GM19452 (cell line): ENCODE data around the gene ADGRG7.

Experiments used
- ATAC-seq: cut with Tn5 transposase; IDR thresholded peaks from one replicate; pipeline ENCODE4 v1.9.1; 2021; ENCODE audit not compliant: unreplicated experiment

ADGRG7 gene

GRCh38 chr3:100732435-100732834 lies 123.0 kb downstream of the ADGRG7 start:
- no peak for ATAC-seq

- ATAC-seq = no peak
Observed at GRCh38 chr3:100737334-100737733, 127.9 kb downstream of the ADGRG7 start.

- ATAC-seq = no peak
Observed at GRCh38 chr3:100740207-100740606, 130.8 kb downstream of the ADGRG7 start.

- no peak for ATAC-seq
Observed at GRCh38 chr3:100743535-100743934, 134.1 kb downstream of the ADGRG7 start.

- no peak for ATAC-seq
Observed at GRCh38 chr3:100744671-100745070, 135.3 kb downstream of the ADGRG7 start.
